Measurements from ENCODE around the gene PTCD2. TPM values are rescaled to one million over a fixed set of nuclear protein-coding genes. Genes with fewer than 3 reads are reported as not detected.

The PTCD2 gene
- total RNA-seq, 2 experiments from 2014 or later: 11.7 to 17.9 TPM

DNA sequence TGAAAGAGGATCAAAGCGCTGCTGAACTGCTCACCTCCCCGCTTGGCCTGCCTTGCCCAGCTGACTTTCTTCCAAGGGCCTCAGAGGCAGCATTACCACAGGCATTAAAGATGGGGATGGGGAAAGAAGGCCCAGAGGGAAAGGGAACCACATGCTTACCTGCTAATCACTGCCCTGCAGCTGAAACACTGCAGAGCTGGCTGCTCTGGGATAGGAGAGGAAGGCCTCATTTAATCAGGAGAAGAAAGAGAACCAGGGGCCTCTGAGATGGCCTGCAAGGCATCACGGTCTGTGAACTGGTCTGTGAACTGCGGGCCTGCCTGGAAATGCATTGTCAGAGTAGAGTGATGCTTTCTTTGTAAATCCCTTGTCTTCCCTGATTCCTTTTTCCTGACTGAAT lies 44.8 kb downstream of the PTCD2 start:
- intact Hi-C loops (cut with micrococcal nuclease; ENCODE audit: unreplicated experiment): loop anchor here (5.0 kb wide), 2 partner anchors 157 to 452 kb away; partner anchors contain the start of gene TNPO1
- peaks cover 43% of the 10 kb centered on the region for H3K36me3 ChIP-seq (ENCODE audit: insufficient read depth, low read length)
- H3K4me2 ChIP-seq (ENCODE audit: low read length): no peak overlapping the region
- TF ChIP-seq, protein P1, sequence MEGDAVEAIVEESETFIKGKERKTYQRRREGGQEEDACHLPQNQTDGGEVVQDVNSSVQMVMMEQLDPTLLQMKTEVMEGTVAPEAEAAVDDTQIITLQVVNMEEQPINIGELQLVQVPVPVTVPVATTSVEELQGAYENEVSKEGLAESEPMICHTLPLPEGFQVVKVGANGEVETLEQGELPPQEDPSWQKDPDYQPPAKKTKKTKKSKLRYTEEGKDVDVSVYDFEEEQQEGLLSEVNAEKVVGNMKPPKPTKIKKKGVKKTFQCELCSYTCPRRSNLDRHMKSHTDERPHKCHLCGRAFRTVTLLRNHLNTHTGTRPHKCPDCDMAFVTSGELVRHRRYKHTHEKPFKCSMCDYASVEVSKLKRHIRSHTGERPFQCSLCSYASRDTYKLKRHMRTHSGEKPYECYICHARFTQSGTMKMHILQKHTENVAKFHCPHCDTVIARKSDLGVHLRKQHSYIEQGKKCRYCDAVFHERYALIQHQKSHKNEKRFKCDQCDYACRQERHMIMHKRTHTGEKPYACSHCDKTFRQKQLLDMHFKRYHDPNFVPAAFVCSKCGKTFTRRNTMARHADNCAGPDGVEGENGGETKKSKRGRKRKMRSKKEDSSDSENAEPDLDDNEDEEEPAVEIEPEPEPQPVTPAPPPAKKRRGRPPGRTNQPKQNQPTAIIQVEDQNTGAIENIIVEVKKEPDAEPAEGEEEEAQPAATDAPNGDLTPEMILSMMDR (conservative IDR thresholded peaks at IDR 0.05; ENCODE audit: low read length): no peak
- TF ChIP-seq EZH2phosphoT487 (IDR thresholded peaks at IDR 0.05; ENCODE audit: borderline replicate concordance, low read depth, low read length): no peak
- POLR2A ChIA-PET: no interaction called here
- H3K4me1 ChIP-seq (ENCODE audit: insufficient read depth, low read length, poor library complexity, severe bottlenecking): no peaks in the 10 kb centered on the region
- H4K20me1 ChIP-seq (ENCODE audit: insufficient read depth, low read length): no peaks in the 10 kb centered on the region
- CTCF ChIA-PET (ENCODE audit: unreplicated experiment): no interaction called here
- H2AFZ ChIP-seq (ENCODE audit: low read length): no peak overlapping the region
- BruUV-seq (replicated peaks): no TSS peak
- no peaks in the 10 kb centered on the region for H3K9me2 ChIP-seq (ENCODE audit: insufficient read depth, low read length)
- H3K9me3 ChIP-seq (ENCODE audit: low read length): no peaks in the 10 kb centered on the region
- no peak overlapping the region for H3K4me3 ChIP-seq (ENCODE audit: low read depth, low read length, poor library complexity, severe bottlenecking)
- no peak overlapping the region for H3K27ac ChIP-seq (ENCODE audit: low read depth, low read length, poor library complexity, severe bottlenecking)
- H3K79me2 ChIP-seq (ENCODE audit: insufficient read depth, low read depth, low read length): no peaks in the 10 kb centered on the region
- DNase-seq (ENCODE audit: low spot score): no peak

DNA sequence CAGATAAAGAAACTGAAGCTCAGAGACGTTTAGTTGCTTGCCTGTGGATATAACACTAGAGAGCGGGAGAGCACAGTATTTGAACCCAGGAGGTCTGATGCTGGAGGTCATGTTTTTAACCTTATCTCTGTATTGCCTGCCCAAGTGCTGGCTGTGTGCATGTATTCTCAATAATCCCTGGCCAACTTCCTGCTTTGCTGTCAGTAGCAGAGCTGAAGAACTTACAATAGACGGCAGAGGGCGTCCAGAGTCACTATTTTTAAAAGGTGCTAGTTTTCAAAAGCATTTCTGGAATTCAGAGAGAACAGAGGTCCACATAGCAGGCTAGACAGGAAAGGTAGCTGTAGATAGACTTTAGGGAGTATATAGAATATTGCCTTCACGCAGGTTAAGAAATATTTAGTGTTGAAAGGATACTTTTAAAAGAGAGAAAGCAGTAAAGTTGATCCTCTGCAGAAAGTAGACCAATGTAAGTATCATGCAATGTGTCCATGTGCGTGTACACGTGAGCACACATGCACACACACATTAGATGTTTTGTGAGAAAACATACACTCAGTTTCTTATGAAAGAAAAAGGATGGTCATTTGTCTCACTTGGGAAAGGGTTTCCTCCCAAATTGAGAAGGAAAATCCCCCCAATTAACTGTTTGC lies 46.3 kb downstream of the PTCD2 start:
- DNase-seq (ENCODE audit: low spot score): peak; percentile 72
- intact Hi-C loops (cut with micrococcal nuclease; ENCODE audit: unreplicated experiment): loop anchor here (5.0 kb wide), 2 partner anchors 156 to 451 kb away; partner anchors contain the start of gene TNPO1
- Histone ChIP-seq H4K20me1 (ENCODE audit: insufficient read depth, low read length) (no peaks in the 10 kb centered on the region), H3K4me3 (ENCODE audit: low read depth, low read length, poor library complexity, severe bottlenecking) (no peak overlapping the region), H3K9me3 (ENCODE audit: low read length) (no peaks in the 10 kb centered on the region), H3K9me2 (ENCODE audit: insufficient read depth, low read length) (no peaks in the 10 kb centered on the region), H3K4me2 (ENCODE audit: low read length) (no peak overlapping the region), H3K4me1 (ENCODE audit: insufficient read depth, low read length, poor library complexity, severe bottlenecking) (no peaks in the 10 kb centered on the region), H3K27ac (ENCODE audit: low read depth, low read length, poor library complexity, severe bottlenecking) (no peak overlapping the region), H3K36me3 (ENCODE audit: insufficient read depth, low read length) (peaks cover 28% of the 10 kb centered on the region), H3K79me2 (ENCODE audit: insufficient read depth, low read depth, low read length) (no peaks in the 10 kb centered on the region), H2AFZ (ENCODE audit: low read length) (no peak overlapping the region)
- CTCF ChIA-PET (ENCODE audit: unreplicated experiment): no interaction called here
- BruUV-seq (replicated peaks): no TSS peak
- TF ChIP-seq, protein P1 (conservative IDR thresholded peaks at IDR 0.05; ENCODE audit: low read length): peak; percentile 88
- TF ChIP-seq EZH2phosphoT487 (IDR thresholded peaks at IDR 0.05; ENCODE audit: borderline replicate concordance, low read depth, low read length): no peak
- POLR2A ChIA-PET: no interaction called here

DNA sequence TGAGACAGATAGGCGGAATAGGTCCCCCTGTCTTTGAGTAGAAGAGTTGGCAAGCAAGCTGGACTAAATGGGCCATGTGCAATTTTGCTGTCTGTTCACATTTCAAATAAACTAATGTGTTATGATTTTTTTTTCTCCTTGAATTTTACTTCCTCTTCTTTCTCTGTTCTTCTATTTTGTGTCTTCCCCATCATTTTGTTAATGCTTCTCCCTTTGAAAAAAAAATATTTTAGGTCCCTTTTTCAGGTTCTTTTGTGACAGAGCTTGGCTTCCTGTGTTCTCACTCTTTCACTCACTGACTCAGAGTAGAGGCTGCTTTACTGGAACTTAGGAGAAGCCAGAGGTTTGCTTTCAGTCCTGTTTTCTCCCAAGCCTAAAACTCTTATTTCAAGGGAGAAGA lies 48.1 kb downstream of the PTCD2 start:
- H3K9me3 ChIP-seq (ENCODE audit: low read length): no peaks in the 10 kb centered on the region
- CTCF ChIA-PET (ENCODE audit: unreplicated experiment): no interaction called here
- H3K4me2 ChIP-seq (ENCODE audit: low read length): no peak overlapping the region
- H3K9me2 ChIP-seq (ENCODE audit: insufficient read depth, low read length): no peaks in the 10 kb centered on the region
- H3K27ac ChIP-seq (ENCODE audit: low read depth, low read length, poor library complexity, severe bottlenecking): no peak overlapping the region
- H3K79me2 ChIP-seq (ENCODE audit: insufficient read depth, low read depth, low read length): no peaks in the 10 kb centered on the region
- no peak for TF ChIP-seq EZH2phosphoT487 (IDR thresholded peaks at IDR 0.05; ENCODE audit: borderline replicate concordance, low read depth, low read length)
- TF ChIP-seq, protein P1 (conservative IDR thresholded peaks at IDR 0.05; ENCODE audit: low read length): no peak
- no peak for DNase-seq (ENCODE audit: low spot score)
- H4K20me1 ChIP-seq (ENCODE audit: insufficient read depth, low read length): no peaks in the 10 kb centered on the region
- intact Hi-C loops (cut with micrococcal nuclease; ENCODE audit: unreplicated experiment): loop anchor here (5.0 kb wide), 2 partner anchors 154 to 449 kb away; partner anchors contain the start of gene TNPO1
- POLR2A ChIA-PET: interaction anchor here (0.9 kb wide), 1 partner anchor 30 kb away, joined by 3 read pairs; no protein-coding TSS in a partner anchor
- BruUV-seq (replicated peaks): no TSS peak
- H3K4me1 ChIP-seq (ENCODE audit: insufficient read depth, low read length, poor library complexity, severe bottlenecking): no peaks in the 10 kb centered on the region
- H2AFZ ChIP-seq (ENCODE audit: low read length): no peak overlapping the region
- peaks cover 10% of the 10 kb centered on the region; the same call in 1 of the 2 replicates for H3K36me3 ChIP-seq (ENCODE audit: insufficient read depth, low read length)
- H3K4me3 ChIP-seq (ENCODE audit: low read depth, low read length, poor library complexity, severe bottlenecking): no peak overlapping the region
